SK-N-SH (cell line): ENCODE data around the gene CYSTM1.

Source experiments
- JUND ChIP-seq: IDR thresholded peaks from 2 replicates; pipeline ENCODE4 v1.4.0; 2012
- POLR2AphosphoS5 ChIP-seq: IDR thresholded peaks from 2 replicates; pipeline ENCODE4 v1.6.1; 2012; ENCODE audit warnings: low read depth, low read length
- RAD21 ChIP-seq: IDR thresholded peaks from 2 replicates; pipeline ENCODE4 v1.6.1; 2012; ENCODE audit warnings: mild to moderate bottlenecking, low read length
- TAF1 ChIP-seq: IDR thresholded peaks from 2 replicates; pipeline ENCODE4 v1.6.1; 2012; ENCODE audit warnings: low read depth, mild to moderate bottlenecking, low read length, moderate library complexity, borderline replicate concordance
- TF ChIP-seq, protein P1 (sequence below): fragments of 200-600 bp; sonication (generic); IDR thresholded peaks from 2 replicates; pipeline ENCODE4 v1.6.1; 2017; ENCODE audit warnings: antibody characterized with exemption, mild to moderate bottlenecking, moderate library complexity
- TF ChIP-seq, protein P2 (sequence below): IDR thresholded peaks from 2 replicates; pipeline ENCODE4; 2012

DNA sequence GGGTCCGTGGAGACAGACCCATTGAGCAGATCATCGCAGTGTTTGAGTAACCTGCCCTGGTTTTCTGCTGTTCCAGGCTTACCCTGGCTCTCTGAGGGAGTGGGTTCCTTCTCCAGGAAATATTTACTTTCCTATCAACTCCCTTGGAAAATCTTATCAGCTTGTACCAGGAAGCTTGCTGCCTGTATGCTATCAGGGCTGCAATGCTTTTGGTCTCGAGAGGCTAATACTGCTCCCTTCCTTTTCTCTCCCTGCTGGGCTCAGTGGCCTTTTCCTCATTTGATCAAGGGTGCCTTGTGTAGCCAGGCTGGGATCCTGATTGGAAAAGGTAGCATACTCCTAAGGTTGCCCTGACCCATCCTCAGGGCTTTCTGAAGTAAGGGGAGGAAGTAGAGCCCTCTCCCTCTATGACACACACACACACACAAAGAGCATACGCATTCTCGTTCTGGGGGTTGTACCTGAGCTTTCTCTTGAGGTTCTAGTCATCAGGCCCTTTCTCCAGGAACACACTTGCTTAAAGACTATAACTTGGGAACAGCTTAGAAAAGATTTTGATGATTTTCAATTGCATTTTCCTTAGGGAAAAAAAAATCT is 41.6 kb downstream of the CYSTM1 start:
- TF ChIP-seq TAF1 (no peak), POLR2AphosphoS5 (no peak), JUND (no peak), RAD21 (no peak)
- TF ChIP-seq, protein P1, sequence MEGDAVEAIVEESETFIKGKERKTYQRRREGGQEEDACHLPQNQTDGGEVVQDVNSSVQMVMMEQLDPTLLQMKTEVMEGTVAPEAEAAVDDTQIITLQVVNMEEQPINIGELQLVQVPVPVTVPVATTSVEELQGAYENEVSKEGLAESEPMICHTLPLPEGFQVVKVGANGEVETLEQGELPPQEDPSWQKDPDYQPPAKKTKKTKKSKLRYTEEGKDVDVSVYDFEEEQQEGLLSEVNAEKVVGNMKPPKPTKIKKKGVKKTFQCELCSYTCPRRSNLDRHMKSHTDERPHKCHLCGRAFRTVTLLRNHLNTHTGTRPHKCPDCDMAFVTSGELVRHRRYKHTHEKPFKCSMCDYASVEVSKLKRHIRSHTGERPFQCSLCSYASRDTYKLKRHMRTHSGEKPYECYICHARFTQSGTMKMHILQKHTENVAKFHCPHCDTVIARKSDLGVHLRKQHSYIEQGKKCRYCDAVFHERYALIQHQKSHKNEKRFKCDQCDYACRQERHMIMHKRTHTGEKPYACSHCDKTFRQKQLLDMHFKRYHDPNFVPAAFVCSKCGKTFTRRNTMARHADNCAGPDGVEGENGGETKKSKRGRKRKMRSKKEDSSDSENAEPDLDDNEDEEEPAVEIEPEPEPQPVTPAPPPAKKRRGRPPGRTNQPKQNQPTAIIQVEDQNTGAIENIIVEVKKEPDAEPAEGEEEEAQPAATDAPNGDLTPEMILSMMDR = no peak
- TF ChIP-seq, protein P2, sequence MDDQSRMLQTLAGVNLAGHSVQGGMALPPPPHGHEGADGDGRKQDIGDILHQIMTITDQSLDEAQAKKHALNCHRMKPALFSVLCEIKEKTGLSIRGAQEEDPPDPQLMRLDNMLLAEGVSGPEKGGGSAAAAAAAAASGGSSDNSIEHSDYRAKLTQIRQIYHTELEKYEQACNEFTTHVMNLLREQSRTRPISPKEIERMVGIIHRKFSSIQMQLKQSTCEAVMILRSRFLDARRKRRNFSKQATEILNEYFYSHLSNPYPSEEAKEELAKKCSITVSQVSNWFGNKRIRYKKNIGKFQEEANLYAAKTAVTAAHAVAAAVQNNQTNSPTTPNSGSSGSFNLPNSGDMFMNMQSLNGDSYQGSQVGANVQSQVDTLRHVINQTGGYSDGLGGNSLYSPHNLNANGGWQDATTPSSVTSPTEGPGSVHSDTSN = no peak
